ENCODE results near the gene ITPRIP. TPM values are rescaled to one million over a fixed set of nuclear protein-coding genes. Genes with fewer than 3 reads are reported as not detected.

Gene ITPRIP
- total and polyA plus RNA-seq, 2 of the 8 experiments (the other 6 are each of a cell fraction or from before 2014, with no cell fraction given): 15.3 to 16.9 TPM

- no peak for TF ChIP-seq CHD7 (IDR thresholded peaks at IDR 0.05; ENCODE audit: insufficient replicate concordance, low read length)
- TF ChIP-seq RNF2 (IDR thresholded peaks at IDR 0.05; ENCODE audit: borderline replicate concordance, low read depth, low read length, missing control alignments, poor library complexity, severe bottlenecking): no peak
- no peak for TF ChIP-seq SIN3A (conservative IDR thresholded peaks at IDR 0.05 in 1 of 2, IDR thresholded peaks at IDR 0.05 in 1 of 2; ENCODE audit: low read depth in 1 of 2, low read length in 2 of 2)
- no peak for TF ChIP-seq MAX (IDR thresholded peaks at IDR 0.05)
- no peak for TF ChIP-seq GABPA (IDR thresholded peaks at IDR 0.05; ENCODE audit: borderline replicate concordance, insufficient read depth, low read length)
Observed at GRCh38 chr10:104345941-104346340, 7.7 kb upstream of the ITPRIP start (continued).

Measured in H1 (cell line).